ENCODE measurements around the gene TFAP2B. TPM values are rescaled to one million over a fixed set of nuclear protein-coding genes. Genes with fewer than 3 reads are reported as not detected.

The TFAP2B gene
- total and polyA plus RNA-seq, 7 experiments from 2014 or later = not detected

GRCh38 chr6:50840112-50840810 is 21.6 kb downstream of the TFAP2B start:
- DNase-seq = no peak
- ChIA-PET CTCF (no interaction called here), POLR2A (no interaction called here)
- Histone ChIP-seq H3K4me3 (ENCODE audit: low read length) (no peak overlapping the region), H3K27me3 (ENCODE audit: control insufficient read depth in 2 of 2, insufficient read depth in 2 of 2, low read length in 2 of 2) (peaks cover 0 to 9% of the 10 kb centered on the region in 2 donors), H3K27ac (ENCODE audit: low read depth, low read length) (no peak overlapping the region), H3K4me1 (ENCODE audit: control insufficient read depth in 2 of 2, insufficient read depth in 2 of 2, low read length in 2 of 2) (no peaks in the 10 kb centered on the region), H3K9me3 (ENCODE audit: control insufficient read depth in 2 of 3, low read length in 3 of 3) (no peaks in the 10 kb centered on the region), H3K36me3 (ENCODE audit: control insufficient read depth in 2 of 3, insufficient read depth in 3 of 3, low read length in 3 of 3) (no peaks in the 10 kb centered on the region)
- H3K9me3 Mint-ChIP-seq = peaks cover 0 to 23% (median 5%) of the 10 kb centered on the region in 11 donors
- H3K36me3 Mint-ChIP-seq = peaks cover 0 to 8% (median 2%) of the 10 kb centered on the region in 5 donors
- no peak overlapping the region for H3K4me3 Mint-ChIP-seq
- H3K27ac Mint-ChIP-seq = no peak overlapping the region
- peaks cover 78 to 95% (median 90%) of the 10 kb centered on the region in 5 donors for H3K27me3 Mint-ChIP-seq
- intact Hi-C loops (cut with micrococcal nuclease) = loop anchor here in 1 of 2 donors (5.0 kb wide), 1 partner anchor 118 kb away; no protein-coding TSS in a partner anchor
- no peak for ATAC-seq
- peaks cover 0 to 4% (median 0%) of the 10 kb centered on the region in 7 donors for H3K4me1 Mint-ChIP-seq

GRCh38 chr6:50840811-50841192 is 22.1 kb downstream of the TFAP2B start:
- H3K27ac Mint-ChIP-seq = no peak overlapping the region
- peaks cover 78 to 93% (median 88%) of the 10 kb centered on the region in 5 donors for H3K27me3 Mint-ChIP-seq
- Histone ChIP-seq H3K27me3 (ENCODE audit: control insufficient read depth in 2 of 2, insufficient read depth in 2 of 2, low read length in 2 of 2) (peaks cover 0 to 9% of the 10 kb centered on the region in 2 donors), H3K9me3 (ENCODE audit: control insufficient read depth in 2 of 3, low read length in 3 of 3) (no peaks in the 10 kb centered on the region), H3K4me3 (ENCODE audit: low read length) (no peak overlapping the region), H3K36me3 (ENCODE audit: control insufficient read depth in 2 of 3, insufficient read depth in 3 of 3, low read length in 3 of 3) (no peaks in the 10 kb centered on the region), H3K27ac (ENCODE audit: low read depth, low read length) (no peak overlapping the region), H3K4me1 (ENCODE audit: control insufficient read depth in 2 of 2, insufficient read depth in 2 of 2, low read length in 2 of 2) (no peaks in the 10 kb centered on the region)
- H3K9me3 Mint-ChIP-seq = peaks cover 0 to 23% (median 4%) of the 10 kb centered on the region in 11 donors
- peaks cover 0 to 4% (median 0%) of the 10 kb centered on the region in 7 donors for H3K4me1 Mint-ChIP-seq
- intact Hi-C loops (cut with micrococcal nuclease) = loop anchor here in 1 of 2 donors (5.0 kb wide), 1 partner anchor 119 kb away; no protein-coding TSS in a partner anchor
- peaks cover 0 to 8% (median 2%) of the 10 kb centered on the region in 5 donors for H3K36me3 Mint-ChIP-seq
- H3K4me3 Mint-ChIP-seq = no peak overlapping the region
- ATAC-seq = no peak
- ChIA-PET CTCF (no interaction called here), POLR2A (no interaction called here)
- no peak for DNase-seq

GRCh38 chr6:50842446-50842845 is 23.8 kb downstream of the TFAP2B start:
- no peaks in the 10 kb centered on the region for H3K9me3 ChIP-seq (ENCODE audit: control insufficient read depth in 2 of 3, low read length in 3 of 3)
- no peaks in the 10 kb centered on the region for H3K36me3 ChIP-seq (ENCODE audit: control insufficient read depth in 2 of 3, insufficient read depth in 3 of 3, low read length in 3 of 3)
- no peak overlapping the region for H3K4me3 ChIP-seq (ENCODE audit: low read length)
- H3K4me1 Mint-ChIP-seq = peaks cover 0 to 1% (median 0%) of the 10 kb centered on the region in 7 donors
- H3K9me3 Mint-ChIP-seq = peaks cover 0 to 32% (median 7%) of the 10 kb centered on the region in 11 donors
- peaks cover 76 to 94% (median 87%) of the 10 kb centered on the region in 5 donors for H3K27me3 Mint-ChIP-seq
- H3K4me1 ChIP-seq (ENCODE audit: control insufficient read depth in 2 of 2, insufficient read depth in 2 of 2, low read length in 2 of 2) = no peaks in the 10 kb centered on the region
- intact Hi-C loops (cut with micrococcal nuclease) = loop anchor here in 1 of 2 donors (5.0 kb wide), 1 partner anchor 120 kb away; no protein-coding TSS in a partner anchor
- ATAC-seq (no peak), DNase-seq (no peak)
- H3K27me3 ChIP-seq (ENCODE audit: control insufficient read depth in 2 of 2, insufficient read depth in 2 of 2, low read length in 2 of 2) = peaks cover 0 to 13% of the 10 kb centered on the region in 2 donors
- ChIA-PET POLR2A (no interaction called here), CTCF (no interaction called here)
- H3K27ac Mint-ChIP-seq = no peak overlapping the region
- peaks cover 0 to 15% (median 2%) of the 10 kb centered on the region in 5 donors for H3K36me3 Mint-ChIP-seq
- H3K27ac ChIP-seq (ENCODE audit: low read depth, low read length) = no peak overlapping the region
- no peak overlapping the region for H3K4me3 Mint-ChIP-seq

GRCh38 chr6:50842861-50843384 is 24.3 kb downstream of the TFAP2B start:
- H3K9me3 ChIP-seq (ENCODE audit: control insufficient read depth in 2 of 3, low read length in 3 of 3) = no peaks in the 10 kb centered on the region
- H3K4me1 ChIP-seq (ENCODE audit: control insufficient read depth in 2 of 2, insufficient read depth in 2 of 2, low read length in 2 of 2) = no peaks in the 10 kb centered on the region
- ChIA-PET CTCF (no interaction called here), POLR2A (no interaction called here)
- H3K27ac ChIP-seq (ENCODE audit: low read depth, low read length) = no peak overlapping the region
- peaks cover 0 to 1% (median 0%) of the 10 kb centered on the region in 7 donors for H3K4me1 Mint-ChIP-seq
- DNase-seq (no peak), ATAC-seq (no peak)
- peak overlapping the region in 1 of 10 donors; percentile 30 for H3K4me3 Mint-ChIP-seq
- H3K27me3 ChIP-seq (ENCODE audit: control insufficient read depth in 2 of 2, insufficient read depth in 2 of 2, low read length in 2 of 2) = peaks cover 0 to 13% of the 10 kb centered on the region in 2 donors
- intact Hi-C loops (cut with micrococcal nuclease) = loop anchor here in 1 of 2 donors (5.0 kb wide), 1 partner anchor 121 kb away; no protein-coding TSS in a partner anchor
- H3K27me3 Mint-ChIP-seq = peaks cover 77 to 94% (median 87%) of the 10 kb centered on the region in 5 donors
- H3K36me3 ChIP-seq (ENCODE audit: control insufficient read depth in 2 of 3, insufficient read depth in 3 of 3, low read length in 3 of 3) = no peaks in the 10 kb centered on the region
- H3K4me3 ChIP-seq (ENCODE audit: low read length) = no peak overlapping the region
- H3K9me3 Mint-ChIP-seq = peaks cover 0 to 36% (median 8%) of the 10 kb centered on the region in 11 donors
- peaks cover 0 to 15% (median 2%) of the 10 kb centered on the region in 5 donors for H3K36me3 Mint-ChIP-seq
- H3K27ac Mint-ChIP-seq = peak overlapping the region in 1 of 9 donors; percentile 46

DNA sequence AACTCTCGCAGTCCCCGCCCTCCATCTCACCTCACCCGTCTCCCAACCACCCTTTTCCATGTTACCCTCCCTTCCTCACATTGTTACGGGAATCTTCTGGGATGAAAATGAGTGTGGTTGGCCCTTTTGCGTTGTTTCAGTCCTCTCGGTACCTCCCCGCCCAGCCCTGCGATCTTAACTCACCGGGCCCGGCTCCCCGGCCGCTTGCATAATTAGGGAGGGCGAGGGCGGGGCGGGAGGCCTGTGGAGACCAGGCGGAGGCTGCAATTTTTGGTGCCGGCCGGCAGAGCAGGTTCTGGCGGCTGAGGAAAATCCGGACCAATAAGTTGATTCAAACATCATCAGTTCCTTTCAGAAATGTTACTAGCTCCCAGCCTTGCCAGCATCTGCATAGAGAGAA is 25.2 kb downstream of the TFAP2B start:
- Histone ChIP-seq H3K27ac (ENCODE audit: low read depth, low read length) (no peak overlapping the region), H3K36me3 (ENCODE audit: control insufficient read depth in 2 of 3, insufficient read depth in 3 of 3, low read length in 3 of 3) (no peaks in the 10 kb centered on the region), H3K4me3 (ENCODE audit: low read length) (no peak overlapping the region), H3K4me1 (ENCODE audit: control insufficient read depth in 2 of 2, insufficient read depth in 2 of 2, low read length in 2 of 2) (no peaks in the 10 kb centered on the region), H3K9me3 (ENCODE audit: control insufficient read depth in 2 of 3, low read length in 3 of 3) (no peaks in the 10 kb centered on the region), H3K27me3 (ENCODE audit: control insufficient read depth in 2 of 2, insufficient read depth in 2 of 2, low read length in 2 of 2) (peaks cover 0 to 13% of the 10 kb centered on the region in 2 donors)
- Mint-ChIP-seq H3K4me1 (peaks cover 0 to 1% (median 0%) of the 10 kb centered on the region in 7 donors), H3K27ac (peak overlapping the region in 1 of 9 donors; percentile 42), H3K9me3 (peaks cover 0 to 42% (median 10%) of the 10 kb centered on the region in 11 donors), H3K27me3 (peaks cover 82 to 93% (median 85%) of the 10 kb centered on the region in 5 donors), H3K4me3 (no peak overlapping the region), H3K36me3 (peaks cover 0 to 15% (median 2%) of the 10 kb centered on the region in 5 donors)
- no peak for ATAC-seq
- CTCF ChIA-PET = no interaction called here
- POLR2A ChIA-PET = no interaction called here
- DNase-seq = no peak
- intact Hi-C loops (cut with micrococcal nuclease) = loop anchor here in 1 of 2 donors (2.0 to 5.0 kb wide), 2 partner anchors 25 to 122 kb away; partner anchors contain the start of gene TFAP2B

GRCh38 chr6:50845499-50846143 is 26.9 kb downstream of the TFAP2B start:
- ChIA-PET POLR2A (no interaction called here), CTCF (no interaction called here)
- DNase-seq (no peak), ATAC-seq (no peak)
- no peaks in the 10 kb centered on the region for H3K9me3 ChIP-seq (ENCODE audit: control insufficient read depth in 2 of 3, low read length in 3 of 3)
- Mint-ChIP-seq H3K4me3 (no peak overlapping the region), H3K36me3 (peaks cover 0 to 15% (median 2%) of the 10 kb centered on the region in 5 donors), H3K9me3 (peaks cover 0 to 37% (median 7%) of the 10 kb centered on the region in 11 donors), H3K4me1 (peaks cover 0 to 1% (median 0%) of the 10 kb centered on the region in 7 donors), H3K27ac (no peak overlapping the region), H3K27me3 (peaks cover 80 to 93% (median 86%) of the 10 kb centered on the region in 5 donors)
- no peak overlapping the region for H3K27ac ChIP-seq (ENCODE audit: low read depth, low read length)
- intact Hi-C loops (cut with micrococcal nuclease) = loop anchor here in 1 of 2 donors (2.0 kb wide), 1 partner anchor 27 kb away; the partner anchor contains the start of gene TFAP2B
- peaks cover 0 to 16% of the 10 kb centered on the region in 2 donors for H3K27me3 ChIP-seq (ENCODE audit: control insufficient read depth in 2 of 2, insufficient read depth in 2 of 2, low read length in 2 of 2)
- H3K4me1 ChIP-seq (ENCODE audit: control insufficient read depth in 2 of 2, insufficient read depth in 2 of 2, low read length in 2 of 2) = no peaks in the 10 kb centered on the region
- no peak overlapping the region for H3K4me3 ChIP-seq (ENCODE audit: low read length)
- no peaks in the 10 kb centered on the region for H3K36me3 ChIP-seq (ENCODE audit: control insufficient read depth in 2 of 3, insufficient read depth in 3 of 3, low read length in 3 of 3)

Measured in naive thymus-derived CD4-positive, alpha-beta T cell (primary cell).